Effector memory CD4-positive, alpha-beta T cell (primary cell): Measurements from ENCODE around the gene LYRM4.
"Not testable (repeated sequence)": the region's sequence is repeated elsewhere in the genome, so short reads cannot be mapped to it uniquely, and the experiment has no call there.

Source experiments
- DNase-seq, 3 donors: peaks; one replicate each; pipeline ENCODE4 v3.0.0-alpha.2; 2020
- H3K27ac ChIP-seq: 2 replicates; pipeline ENCODE4 v1.7.0; 2013; ENCODE audit warnings: mild to moderate bottlenecking, low read length, moderate library complexity; ENCODE audit not compliant: insufficient read depth, poor library complexity, severe bottlenecking
- H3K27me3 ChIP-seq: replicated peaks from 2 replicates; pipeline ENCODE4 v1.7.0; 2013; ENCODE audit warnings: mild to moderate bottlenecking, low read length; ENCODE audit not compliant: insufficient read depth, control insufficient read depth, poor library complexity, severe bottlenecking
- H3K36me3 ChIP-seq: 2 replicates; pipeline ENCODE4 v1.7.0; 2013; ENCODE audit warnings: mild to moderate bottlenecking, low read length, moderate library complexity; ENCODE audit not compliant: control insufficient read depth, insufficient read depth
- H3K4me1 ChIP-seq: 2 replicates; pipeline ENCODE4 v1.7.0; 2013; ENCODE audit warnings: low read length, mild to moderate bottlenecking; ENCODE audit not compliant: control insufficient read depth, insufficient read depth, poor library complexity, severe bottlenecking
- H3K4me3 ChIP-seq: 2 replicates; pipeline ENCODE4 v1.7.0; 2013; ENCODE audit warnings: low read length, low read depth, mild to moderate bottlenecking; ENCODE audit not compliant: insufficient read depth, poor library complexity, severe bottlenecking
- H3K9me3 ChIP-seq: 2 replicates; pipeline ENCODE4 v1.7.0; 2013; ENCODE audit warnings: mild to moderate bottlenecking, low read length, moderate library complexity; ENCODE audit not compliant: control insufficient read depth

The LYRM4 gene

GRCh38 chr6:5066456-5067093, 194.2 kb downstream of the LYRM4 start:
- H3K36me3 ChIP-seq: no peaks in the 10 kb centered on the region
- H3K27ac ChIP-seq: no peak overlapping the region
- H3K4me3 ChIP-seq: no peak overlapping the region
- H3K27me3 ChIP-seq: no peaks in the 10 kb centered on the region
- no peak for DNase-seq
- no peaks in the 10 kb centered on the region for H3K9me3 ChIP-seq
- H3K4me1 ChIP-seq: no peaks in the 10 kb centered on the region

- no peak overlapping the region for H3K27ac ChIP-seq
- no peak for DNase-seq
- no peak overlapping the region for H3K4me3 ChIP-seq
Measured at GRCh38 chr6:5063617-5064016, 197.1 kb downstream of the LYRM4 start.

GRCh38 chr6:5061152-5061551, 199.6 kb downstream of the LYRM4 start:
- Histone ChIP-seq H3K27ac (no peak overlapping the region), H3K27me3 (no peaks in the 10 kb centered on the region), H3K36me3 (no peaks in the 10 kb centered on the region), H3K4me3 (no peak overlapping the region), H3K4me1 (no peaks in the 10 kb centered on the region), H3K9me3 (no peaks in the 10 kb centered on the region)
- no peak for DNase-seq

More at GRCh38 chr6:5063617-5064016, 197.1 kb downstream of the LYRM4 start:
- Histone ChIP-seq H3K27me3 (no peaks in the 10 kb centered on the region), H3K9me3 (no peaks in the 10 kb centered on the region), H3K36me3 (no peaks in the 10 kb centered on the region), H3K4me1 (no peaks in the 10 kb centered on the region)

- H3K36me3 ChIP-seq, DNase-seq, H3K27me3 ChIP-seq, H3K4me3 ChIP-seq, H3K9me3 ChIP-seq, H3K27ac ChIP-seq, H3K4me1 ChIP-seq: not testable (repeated sequence)
Measured at GRCh38 chr6:5060439-5060838, 200.3 kb downstream of the LYRM4 start.

GRCh38 chr6:5059036-5059896, 201.5 kb downstream of the LYRM4 start:
- no peaks in the 10 kb centered on the region for H3K9me3 ChIP-seq
- DNase-seq: no peak
- no peak overlapping the region for H3K27ac ChIP-seq
- no peaks in the 10 kb centered on the region for H3K36me3 ChIP-seq
- H3K27me3 ChIP-seq: no peaks in the 10 kb centered on the region
- H3K4me3 ChIP-seq: no peak overlapping the region
- no peaks in the 10 kb centered on the region for H3K4me1 ChIP-seq
